ENCODE results near the gene CRACDL.
"Not testable (repeated sequence)": the region's sequence is repeated elsewhere in the genome, so short reads cannot be mapped to it uniquely, and the experiment has no call there.

The CRACDL gene

GRCh38 chr2:98880266-98881152 is 55.5 kb downstream of the CRACDL start:
- no peak for DNase-seq (ENCODE audit: low read depth)
- TF ChIP-seq, protein P1, sequence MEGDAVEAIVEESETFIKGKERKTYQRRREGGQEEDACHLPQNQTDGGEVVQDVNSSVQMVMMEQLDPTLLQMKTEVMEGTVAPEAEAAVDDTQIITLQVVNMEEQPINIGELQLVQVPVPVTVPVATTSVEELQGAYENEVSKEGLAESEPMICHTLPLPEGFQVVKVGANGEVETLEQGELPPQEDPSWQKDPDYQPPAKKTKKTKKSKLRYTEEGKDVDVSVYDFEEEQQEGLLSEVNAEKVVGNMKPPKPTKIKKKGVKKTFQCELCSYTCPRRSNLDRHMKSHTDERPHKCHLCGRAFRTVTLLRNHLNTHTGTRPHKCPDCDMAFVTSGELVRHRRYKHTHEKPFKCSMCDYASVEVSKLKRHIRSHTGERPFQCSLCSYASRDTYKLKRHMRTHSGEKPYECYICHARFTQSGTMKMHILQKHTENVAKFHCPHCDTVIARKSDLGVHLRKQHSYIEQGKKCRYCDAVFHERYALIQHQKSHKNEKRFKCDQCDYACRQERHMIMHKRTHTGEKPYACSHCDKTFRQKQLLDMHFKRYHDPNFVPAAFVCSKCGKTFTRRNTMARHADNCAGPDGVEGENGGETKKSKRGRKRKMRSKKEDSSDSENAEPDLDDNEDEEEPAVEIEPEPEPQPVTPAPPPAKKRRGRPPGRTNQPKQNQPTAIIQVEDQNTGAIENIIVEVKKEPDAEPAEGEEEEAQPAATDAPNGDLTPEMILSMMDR (IDR thresholded peaks at IDR 0.05; ENCODE audit: insufficient read depth, low read depth, low read length, missing control alignments), result no peak
- H3K4me3 ChIP-seq (ENCODE audit: low read length), result no peak overlapping the region

GRCh38 chr2:98877658-98878057 is 58.4 kb downstream of the CRACDL start:
- H3K4me3 ChIP-seq (ENCODE audit: low read length); DNase-seq (ENCODE audit: low read depth): not testable (repeated sequence)

DNA sequence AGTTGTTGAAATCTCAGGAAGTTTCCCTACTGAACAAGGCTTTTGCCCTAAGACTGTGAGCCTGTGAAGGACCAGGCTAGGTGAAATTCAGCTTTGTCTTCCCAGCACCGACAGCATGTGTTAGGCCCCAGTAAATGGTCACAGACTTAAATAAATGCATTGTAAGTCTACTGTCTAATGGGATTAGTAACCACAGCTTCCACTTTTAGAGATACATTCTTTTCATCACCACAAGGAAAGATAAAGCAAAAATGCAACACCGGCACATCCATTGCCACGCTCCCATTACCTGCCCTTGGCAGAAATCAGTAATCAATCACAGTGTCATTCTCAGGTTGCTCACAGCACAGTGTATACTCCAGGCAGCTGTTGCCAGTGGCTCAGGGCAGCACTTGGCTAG is 59.3 kb downstream of the CRACDL start:
- no peak overlapping the region for H3K4me3 ChIP-seq (ENCODE audit: low read length)
- TF ChIP-seq, protein P1 (IDR thresholded peaks at IDR 0.05; ENCODE audit: insufficient read depth, low read depth, low read length, missing control alignments), result no peak
- no peak for DNase-seq (ENCODE audit: low read depth)

DNA sequence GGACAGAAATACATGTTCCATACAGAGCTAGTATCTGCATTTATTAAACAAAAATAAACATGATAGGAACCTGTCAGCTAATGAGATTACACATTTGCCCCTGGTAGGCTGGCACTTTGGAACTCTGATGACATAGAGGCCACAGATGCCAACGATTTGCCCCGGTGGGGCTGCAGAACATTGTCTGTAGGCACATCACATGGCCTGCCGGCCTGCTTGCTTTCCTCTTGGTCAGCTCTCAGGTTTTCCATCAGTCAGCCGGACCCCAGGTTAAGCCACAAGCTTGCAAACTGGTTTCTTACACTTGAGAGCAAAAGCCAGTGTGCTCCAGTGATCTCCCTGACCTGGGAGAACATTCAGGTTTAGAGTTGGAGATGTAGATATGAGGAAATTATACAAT is 60.3 kb downstream of the CRACDL start:
- no peak for DNase-seq (ENCODE audit: low read depth)
- TF ChIP-seq, protein P1 (IDR thresholded peaks at IDR 0.05; ENCODE audit: insufficient read depth, low read depth, low read length, missing control alignments), result no peak
- no peak overlapping the region for H3K4me3 ChIP-seq (ENCODE audit: low read length)

DNA sequence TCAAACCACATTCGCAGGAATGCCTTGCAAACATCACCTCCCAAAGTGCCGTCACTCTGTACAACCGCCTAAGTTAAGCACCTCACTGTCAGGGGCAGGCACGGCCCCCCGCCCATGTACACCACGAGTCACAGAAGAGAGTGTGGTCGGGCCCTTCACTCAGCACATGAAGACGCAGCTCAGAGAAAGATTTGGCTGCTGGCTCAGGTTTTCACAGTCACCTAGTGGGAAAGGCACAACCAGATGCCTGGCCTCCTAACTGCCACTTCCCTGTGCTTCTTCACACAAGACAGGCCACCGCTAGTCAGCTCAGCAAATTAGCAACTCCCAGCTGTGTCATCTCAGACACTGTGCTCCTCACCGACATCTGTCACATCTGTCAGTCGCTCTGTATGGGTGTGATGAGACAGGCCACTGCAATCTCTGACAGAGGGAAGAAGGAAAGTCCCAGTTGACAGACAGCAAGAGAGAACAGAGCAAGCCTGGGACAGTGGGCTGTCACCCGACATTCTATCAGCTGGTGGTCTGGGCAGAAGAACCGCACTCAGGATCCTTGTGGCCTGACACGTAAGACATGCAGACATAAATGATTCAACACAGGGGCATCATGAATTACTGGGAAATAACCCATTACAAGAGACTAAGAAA is 60.8 kb downstream of the CRACDL start:
- no peak for DNase-seq (ENCODE audit: low read depth)
- TF ChIP-seq, protein P1 (IDR thresholded peaks at IDR 0.05; ENCODE audit: insufficient read depth, low read depth, low read length, missing control alignments), result no peak
- H3K4me3 ChIP-seq (ENCODE audit: low read length), result no peak overlapping the region

- TF ChIP-seq, protein P1 (IDR thresholded peaks at IDR 0.05; ENCODE audit: insufficient read depth, low read depth, low read length, missing control alignments), result no peak
- H3K4me3 ChIP-seq (ENCODE audit: low read length), result no peak overlapping the region
- no peak for DNase-seq (ENCODE audit: low read depth)
These were observed 61.8 kb downstream of the CRACDL start for GRCh38 chr2:98874186-98874689.

DNA sequence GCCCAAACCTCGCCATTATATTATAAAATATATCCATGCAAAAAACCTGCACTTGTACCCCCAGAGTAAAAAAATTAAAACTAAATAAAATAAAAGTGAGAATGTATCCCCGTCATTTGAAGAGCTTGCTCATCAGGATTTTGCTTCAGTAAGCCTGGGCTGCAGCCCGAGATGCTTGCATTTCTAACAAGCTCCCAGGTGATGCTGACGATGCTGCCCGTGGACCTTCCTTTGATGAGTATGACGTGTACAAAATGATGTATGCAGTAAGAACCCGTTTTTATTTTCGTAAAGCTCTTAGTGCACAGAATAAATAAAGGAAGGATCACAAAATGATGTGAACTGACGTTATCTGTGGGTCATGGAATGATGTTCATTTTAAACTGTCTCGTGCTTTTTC is 63.5 kb downstream of the CRACDL start:
- H3K4me3 ChIP-seq (ENCODE audit: low read length), result no peak overlapping the region
- DNase-seq (ENCODE audit: low read depth), result no peak
- TF ChIP-seq, protein P1 (IDR thresholded peaks at IDR 0.05; ENCODE audit: insufficient read depth, low read depth, low read length, missing control alignments), result no peak
